ENCODE results near the gene FNBP1L.

The FNBP1L gene

DNA sequence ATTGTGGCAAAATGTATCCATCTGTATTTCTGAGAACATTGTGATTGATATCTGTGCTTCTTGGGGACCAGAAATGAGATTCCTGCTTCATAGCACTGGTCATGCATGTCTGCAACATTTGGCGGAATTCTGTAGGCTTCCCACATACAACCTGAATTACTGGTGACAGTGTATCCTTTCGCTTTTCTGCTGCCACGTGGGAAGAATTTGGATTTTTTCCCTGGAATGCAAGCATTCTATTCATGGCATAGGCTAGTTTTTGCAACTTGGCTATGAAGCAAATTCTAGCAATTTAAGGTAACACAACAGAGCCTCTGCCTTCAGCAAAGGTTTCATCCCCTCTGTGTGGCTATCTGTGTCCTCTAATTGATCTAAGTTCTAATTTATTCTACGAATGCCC, 147.8 kb downstream of the FNBP1L start:
- TF ChIP-seq, protein P1, sequence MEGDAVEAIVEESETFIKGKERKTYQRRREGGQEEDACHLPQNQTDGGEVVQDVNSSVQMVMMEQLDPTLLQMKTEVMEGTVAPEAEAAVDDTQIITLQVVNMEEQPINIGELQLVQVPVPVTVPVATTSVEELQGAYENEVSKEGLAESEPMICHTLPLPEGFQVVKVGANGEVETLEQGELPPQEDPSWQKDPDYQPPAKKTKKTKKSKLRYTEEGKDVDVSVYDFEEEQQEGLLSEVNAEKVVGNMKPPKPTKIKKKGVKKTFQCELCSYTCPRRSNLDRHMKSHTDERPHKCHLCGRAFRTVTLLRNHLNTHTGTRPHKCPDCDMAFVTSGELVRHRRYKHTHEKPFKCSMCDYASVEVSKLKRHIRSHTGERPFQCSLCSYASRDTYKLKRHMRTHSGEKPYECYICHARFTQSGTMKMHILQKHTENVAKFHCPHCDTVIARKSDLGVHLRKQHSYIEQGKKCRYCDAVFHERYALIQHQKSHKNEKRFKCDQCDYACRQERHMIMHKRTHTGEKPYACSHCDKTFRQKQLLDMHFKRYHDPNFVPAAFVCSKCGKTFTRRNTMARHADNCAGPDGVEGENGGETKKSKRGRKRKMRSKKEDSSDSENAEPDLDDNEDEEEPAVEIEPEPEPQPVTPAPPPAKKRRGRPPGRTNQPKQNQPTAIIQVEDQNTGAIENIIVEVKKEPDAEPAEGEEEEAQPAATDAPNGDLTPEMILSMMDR (IDR thresholded peaks at IDR 0.05; ENCODE audit: low read depth, low read length) = no peak
- H3K4me3 ChIP-seq (ENCODE audit: low read depth, low read length) = no peak overlapping the region

DNA sequence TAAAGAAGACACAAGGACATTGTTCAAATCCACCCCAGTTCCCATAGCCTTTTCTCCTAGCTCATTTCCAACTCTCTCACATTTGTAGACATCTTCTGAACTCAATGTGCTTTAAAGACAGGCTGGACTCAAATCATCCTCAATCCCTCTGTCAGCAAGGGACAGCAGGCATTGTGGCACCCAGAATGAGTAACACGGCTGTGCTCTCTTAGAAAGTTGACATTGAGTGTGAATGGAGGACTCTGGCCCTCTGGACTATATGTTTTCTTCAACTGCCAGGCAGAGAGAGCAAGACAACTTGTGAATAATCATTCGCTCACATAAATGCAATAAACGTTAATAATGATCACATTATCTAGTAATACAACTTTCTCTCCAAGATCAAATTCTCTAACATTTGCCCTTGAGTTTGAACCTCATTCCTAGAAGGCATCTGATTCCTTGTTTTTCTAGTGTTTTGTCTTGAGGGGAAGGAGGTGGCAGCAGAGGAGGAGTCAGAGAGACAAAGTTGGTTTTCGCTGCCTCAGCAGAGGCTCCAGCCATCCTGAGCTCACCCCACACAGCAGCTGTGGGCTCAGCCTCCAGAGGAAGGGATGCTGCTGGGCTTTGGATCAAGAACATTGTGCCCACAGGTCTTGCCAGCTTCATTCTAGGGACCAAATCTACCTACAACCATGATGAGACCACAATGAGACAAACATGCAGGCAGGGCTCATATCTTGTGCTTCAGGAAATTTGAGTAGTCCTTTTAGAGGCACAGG, 148.6 kb downstream of the FNBP1L start:
- TF ChIP-seq, protein P1 (IDR thresholded peaks at IDR 0.05; ENCODE audit: low read depth, low read length) = no peak
- H3K4me3 ChIP-seq (ENCODE audit: low read depth, low read length) = no peak overlapping the region

DNA sequence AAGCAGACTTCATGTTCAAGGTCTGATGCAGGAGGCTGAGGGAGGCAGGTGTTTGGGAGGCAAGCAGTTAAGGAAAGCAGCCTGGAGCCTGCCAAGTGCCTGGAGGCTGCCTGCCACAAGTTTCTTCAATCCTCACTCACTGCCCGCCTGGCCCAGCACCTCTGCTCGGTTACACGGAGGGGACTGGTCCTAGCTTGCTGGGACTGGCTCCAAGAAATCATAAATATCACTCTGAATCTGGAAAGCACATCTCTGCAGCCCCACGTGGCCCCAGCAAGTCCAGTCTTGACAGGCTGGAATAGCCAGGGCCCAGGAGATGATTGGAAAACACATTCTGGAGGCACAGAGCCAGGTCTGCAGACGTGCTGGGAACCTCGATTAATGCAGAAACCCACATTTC, 149.8 kb downstream of the FNBP1L start:
- TF ChIP-seq, protein P1 (IDR thresholded peaks at IDR 0.05; ENCODE audit: low read depth, low read length) = no peak
- no peak overlapping the region for H3K4me3 ChIP-seq (ENCODE audit: low read depth, low read length)

DNA sequence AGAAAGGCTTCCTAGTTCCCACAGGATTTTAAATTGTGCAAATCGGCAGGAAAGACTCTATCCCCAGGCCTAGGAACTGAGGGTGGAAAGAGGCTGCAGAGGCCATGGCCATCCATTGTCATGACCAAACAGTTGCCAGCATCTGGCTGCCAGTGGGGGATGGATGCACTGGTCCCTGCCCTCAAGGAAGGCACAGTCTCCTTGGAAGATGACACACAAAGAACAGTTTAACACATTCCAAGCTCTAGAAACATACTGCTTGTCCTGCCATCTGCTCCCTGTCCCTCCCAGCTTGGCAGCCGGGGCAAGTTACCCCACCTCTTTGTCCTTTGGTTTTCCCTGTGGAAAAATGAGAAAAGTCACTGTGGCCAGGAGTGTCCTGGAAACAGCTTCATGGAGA, 150.5 kb downstream of the FNBP1L start:
- TF ChIP-seq, protein P1 (IDR thresholded peaks at IDR 0.05; ENCODE audit: low read depth, low read length) = no peak
- no peak overlapping the region for H3K4me3 ChIP-seq (ENCODE audit: low read depth, low read length)

DNA sequence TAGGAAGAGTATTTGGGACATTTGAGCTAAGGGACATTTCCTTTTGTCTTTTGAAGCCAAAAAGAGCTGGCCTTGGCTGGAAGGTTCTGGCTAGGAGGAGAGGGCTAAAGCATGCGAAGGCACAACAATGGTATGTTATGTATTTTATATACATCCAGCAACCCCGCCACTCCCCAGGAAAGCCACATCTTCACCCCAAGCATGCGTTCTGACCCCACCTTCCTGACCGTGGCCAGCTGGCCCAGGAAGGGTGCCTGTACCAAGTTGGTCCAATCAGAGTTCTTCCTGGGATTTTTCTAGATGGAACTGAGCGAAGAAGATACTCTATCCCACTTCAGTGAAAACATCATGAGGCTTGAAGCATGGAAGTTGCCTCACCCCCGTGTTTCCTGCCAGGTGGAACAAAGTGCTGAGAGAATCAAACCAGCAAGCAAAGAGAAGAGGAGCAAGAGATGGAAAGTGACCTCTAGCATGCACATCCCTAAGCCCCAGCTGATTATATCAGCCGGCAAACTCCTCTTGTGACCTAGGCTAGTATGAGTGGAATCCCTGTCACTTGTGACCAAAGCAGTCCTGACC, 151.0 kb downstream of the FNBP1L start:
- TF ChIP-seq, protein P1 (IDR thresholded peaks at IDR 0.05; ENCODE audit: low read depth, low read length) = no peak
- H3K4me3 ChIP-seq (ENCODE audit: low read depth, low read length) = no peak overlapping the region

DNA sequence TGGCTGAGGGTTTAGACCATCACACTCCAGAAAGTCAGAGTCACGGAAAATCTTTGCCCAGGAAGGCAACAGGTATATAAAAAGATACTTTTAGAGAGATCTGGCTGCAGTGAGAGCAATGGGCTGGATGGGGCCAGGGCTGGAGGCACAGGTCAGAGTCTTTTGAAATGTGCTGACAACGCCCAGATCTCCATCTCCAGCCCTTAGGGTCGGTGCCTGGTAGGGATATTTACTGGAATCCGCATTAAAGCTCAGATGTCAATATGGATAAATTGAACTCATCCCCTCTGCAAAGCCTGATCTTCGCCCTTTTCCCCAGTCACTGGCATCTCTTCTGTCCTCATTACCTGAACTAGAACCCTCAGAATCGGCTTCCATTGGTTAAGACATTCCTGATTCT, 151.6 kb downstream of the FNBP1L start:
- H3K4me3 ChIP-seq (ENCODE audit: low read depth, low read length) = no peak overlapping the region

DNA sequence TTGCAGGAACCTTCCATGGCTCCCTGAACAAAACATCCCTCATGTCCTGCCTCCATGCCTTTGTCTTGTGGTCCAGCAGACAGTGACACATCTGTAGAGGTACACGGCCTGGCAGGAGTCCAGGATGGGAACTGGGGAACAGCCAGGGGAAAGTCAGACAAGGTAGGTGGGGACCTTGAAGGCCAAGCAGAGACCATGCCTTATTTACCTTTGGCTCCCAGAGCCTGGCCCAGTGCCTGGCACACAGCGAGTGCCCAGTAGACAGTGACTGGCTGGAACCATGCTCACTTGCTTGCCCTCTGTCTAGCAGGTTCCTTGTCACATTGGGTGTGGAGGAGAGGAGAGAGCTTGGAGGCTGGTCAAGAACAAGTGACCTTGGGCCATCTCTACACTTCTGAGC, 152.7 kb downstream of the FNBP1L start:
- no peak overlapping the region for H3K4me3 ChIP-seq (ENCODE audit: low read depth, low read length)
- TF ChIP-seq, protein P1 (IDR thresholded peaks at IDR 0.05; ENCODE audit: low read depth, low read length) = no peak

More for the DNA sequence above, 151.6 kb downstream of the FNBP1L start:
- TF ChIP-seq, protein P1 (IDR thresholded peaks at IDR 0.05; ENCODE audit: low read depth, low read length) = no peak
